A204.1 (cell line): ENCODE data around the gene STPG3.
A peak's percentile ranks its signal among the peaks of the same experiment; 100 is the strongest.
"Not testable (repeated sequence)": the region's sequence is repeated elsewhere in the genome, so short reads cannot be mapped to it uniquely, and the experiment has no call there.

Source experiments
- FAIRE-seq: peaks from 2 replicates; lab custom pipeline; 2012; peaks lifted over from hg19 to GRCh38; lab: Jason Lieb, UNC

Gene STPG3

GRCh38 chr9:137234055-137234697 is 16.9 kb upstream of the STPG3 start:
- no peak for FAIRE-seq

DNA sequence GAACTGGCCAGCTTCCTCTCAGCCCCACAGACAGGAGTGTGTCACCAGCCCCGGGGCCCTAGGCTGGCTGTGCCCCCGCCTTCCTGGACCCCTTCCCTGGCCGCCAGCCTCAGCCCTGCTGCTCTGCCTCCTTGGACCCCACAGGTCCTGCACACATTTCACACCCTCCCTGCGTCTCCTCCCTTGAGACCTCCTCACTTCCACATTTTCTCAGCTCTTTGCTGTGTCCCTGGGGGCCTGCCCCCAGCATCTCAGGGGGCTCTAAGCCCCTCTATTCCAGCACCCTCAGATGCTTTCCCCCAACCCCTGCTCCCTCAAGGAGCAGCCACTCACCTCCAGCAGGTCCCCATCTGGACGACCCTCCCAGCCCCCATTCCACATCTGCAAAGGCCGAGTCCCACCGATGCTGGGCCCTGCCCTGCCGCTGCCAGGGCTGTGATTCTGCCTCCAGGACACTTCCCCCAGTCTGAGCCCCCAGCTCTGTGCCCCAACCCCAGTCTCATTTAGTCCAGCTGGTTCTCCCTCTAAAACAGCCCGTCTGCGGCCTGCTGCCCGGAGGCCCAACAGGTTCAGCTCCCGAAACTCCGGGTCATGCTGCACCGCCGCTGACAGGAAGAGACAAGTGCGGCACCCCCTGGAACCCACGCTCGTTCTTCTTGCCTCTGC is 16.2 kb upstream of the STPG3 start:
- no peak for FAIRE-seq

- no peak for FAIRE-seq
These were observed 15.5 kb upstream of the STPG3 start for GRCh38 chr9:137235424-137236237.

GRCh38 chr9:137236238-137236935 is 14.7 kb upstream of the STPG3 start:
- no peak for FAIRE-seq

- no peak for FAIRE-seq
These were observed 14.1 kb upstream of the STPG3 start for GRCh38 chr9:137236936-137237421.

- FAIRE-seq, result no peak
These were observed 13.0 kb upstream of the STPG3 start for GRCh38 chr9:137237759-137238726.

GRCh38 chr9:137239541-137240200 is 11.4 kb upstream of the STPG3 start:
- FAIRE-seq, result not testable (repeated sequence)

GRCh38 chr9:137240318-137240840 is 10.7 kb upstream of the STPG3 start:
- no peak for FAIRE-seq

GRCh38 chr9:137240841-137241489 is 10.1 kb upstream of the STPG3 start, which contains the start of gene TUBB4B:
TUBB4B (plus strand) TSS chr9:137241287; CDS start chr9:137241361, 74 bp downstream.
- FAIRE-seq, result peak; percentile 97

DNA sequence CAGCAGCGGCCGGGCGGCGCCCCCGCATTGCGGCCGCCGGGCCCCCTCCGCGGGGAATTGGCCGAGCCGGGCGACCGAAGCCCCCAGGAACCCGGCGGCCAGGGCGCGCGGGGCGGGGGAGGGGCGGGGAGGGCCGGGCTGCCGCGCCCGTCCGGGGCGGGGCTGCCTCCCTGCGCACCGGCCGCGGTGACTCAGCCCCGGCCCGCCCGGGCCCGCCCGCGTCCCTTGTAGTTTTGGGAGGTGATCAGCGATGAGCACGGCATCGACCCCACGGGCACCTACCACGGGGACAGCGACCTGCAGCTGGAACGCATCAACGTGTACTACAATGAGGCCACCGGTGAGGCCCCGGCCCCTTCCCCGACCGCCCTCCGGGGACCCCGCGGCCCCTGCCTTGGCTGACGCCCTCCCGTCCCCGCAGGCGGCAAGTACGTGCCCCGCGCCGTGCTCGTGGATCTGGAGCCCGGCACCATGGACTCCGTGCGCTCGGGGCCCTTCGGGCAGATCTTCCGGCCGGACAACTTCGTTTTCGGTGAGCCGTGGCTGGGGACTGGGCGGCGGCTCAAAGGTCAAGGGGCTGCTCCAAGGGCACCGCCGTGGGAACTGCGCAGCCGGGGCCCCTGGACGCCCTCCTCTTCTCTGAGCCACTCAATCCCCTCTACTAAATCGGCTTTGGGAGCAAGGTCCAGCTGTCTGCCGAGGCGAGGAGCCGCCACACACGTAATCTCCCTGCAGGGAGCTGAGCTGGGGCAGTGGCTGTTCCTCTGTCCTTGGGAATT is 9.4 kb upstream of the STPG3 start:
- FAIRE-seq, result no peak

DNA sequence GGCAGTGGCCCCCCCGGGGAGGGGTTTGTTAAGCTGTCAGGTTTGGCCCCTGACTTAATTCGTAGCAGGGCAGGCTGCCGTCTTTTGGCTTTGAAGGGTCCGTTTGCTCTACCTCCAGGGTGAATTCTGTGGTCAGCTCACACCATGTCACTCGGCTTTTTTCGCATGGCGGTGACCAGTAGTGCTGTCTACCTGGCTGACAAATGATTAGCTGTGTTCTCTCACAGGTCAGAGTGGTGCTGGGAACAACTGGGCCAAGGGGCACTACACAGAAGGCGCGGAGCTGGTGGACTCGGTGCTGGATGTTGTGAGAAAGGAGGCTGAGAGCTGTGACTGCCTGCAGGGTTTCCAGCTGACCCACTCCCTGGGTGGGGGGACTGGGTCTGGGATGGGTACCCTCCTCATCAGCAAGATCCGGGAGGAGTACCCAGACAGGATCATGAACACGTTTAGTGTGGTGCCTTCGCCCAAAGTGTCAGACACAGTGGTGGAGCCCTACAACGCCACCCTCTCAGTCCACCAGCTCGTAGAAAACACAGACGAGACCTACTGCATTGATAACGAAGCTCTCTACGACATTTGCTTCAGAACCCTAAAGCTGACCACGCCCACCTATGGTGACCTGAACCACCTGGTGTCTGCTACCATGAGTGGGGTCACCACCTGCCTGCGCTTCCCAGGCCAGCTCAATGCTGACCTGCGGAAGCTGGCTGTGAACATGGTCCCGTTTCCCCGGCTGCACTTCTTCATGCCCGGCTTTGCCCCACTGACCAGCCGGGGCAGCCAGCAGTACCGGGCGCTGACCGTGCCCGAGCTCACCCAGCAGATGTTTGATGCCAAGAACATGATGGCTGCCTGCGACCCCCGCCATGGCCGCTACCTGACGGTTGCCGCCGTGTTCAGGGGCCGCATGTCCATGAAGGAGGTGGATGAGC is 8.6 kb upstream of the STPG3 start:
- no peak for FAIRE-seq

DNA sequence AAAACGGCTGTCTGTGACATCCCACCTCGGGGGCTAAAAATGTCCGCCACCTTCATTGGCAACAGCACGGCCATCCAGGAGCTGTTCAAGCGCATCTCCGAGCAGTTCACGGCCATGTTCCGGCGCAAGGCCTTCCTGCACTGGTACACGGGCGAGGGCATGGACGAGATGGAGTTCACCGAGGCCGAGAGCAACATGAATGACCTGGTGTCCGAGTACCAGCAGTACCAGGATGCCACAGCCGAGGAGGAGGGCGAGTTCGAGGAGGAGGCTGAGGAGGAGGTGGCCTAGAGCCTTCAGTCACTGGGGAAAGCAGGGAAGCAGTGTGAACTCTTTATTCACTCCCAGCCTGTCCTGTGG is 7.8 kb upstream of the STPG3 start:
- FAIRE-seq, result not testable (repeated sequence)

- no peak for FAIRE-seq
These were observed 7.2 kb upstream of the STPG3 start for GRCh38 chr9:137243626-137244485.

GRCh38 chr9:137244486-137245449 is 6.3 kb upstream of the STPG3 start:
- no peak for FAIRE-seq
